Keratinocyte (primary cell): ENCODE results near the gene SLC38A8.

Experiments
- CTCF ChIP-seq, 3 experiments: IDR thresholded peaks in 1 of 3; conservative IDR thresholded peaks in 1 of 3; optimal IDR thresholded peaks in 1 of 3; 2 replicates in 2 of 3; 3 replicates in 1 of 3; pipeline versions ENCODE3 to v1.5.1; 2011; ENCODE audit warnings: low read length in 3 of 3, mild to moderate bottlenecking in 3 of 3, moderate library complexity in 2 of 3, control low read depth in 1 of 3, inconsistent platforms in 1 of 3; ENCODE audit not compliant: insufficient read depth in 2 of 3; ENCODE audit errors: extremely low read depth in 1 of 3
- EZH2 ChIP-seq: IDR thresholded peaks from one replicate; pipeline ENCODE4 v1.6.1; 2012; ENCODE audit warnings: inconsistent platforms, mild to moderate bottlenecking, low read length, moderate library complexity

- no peak for TF ChIP-seq CTCF (optimal IDR thresholded peaks at IDR 0.05 in 1 of 3, IDR thresholded peaks at IDR 0.05 in 1 of 3, conservative IDR thresholded peaks at IDR 0.05 in 1 of 3; ENCODE audit: extremely low read depth in 1 of 3, insufficient read depth in 2 of 3, low read length in 3 of 3)
- TF ChIP-seq EZH2 = no peak
These were observed 387 bp upstream of the SLC38A8 start for GRCh38 chr16:84042879-84043485.
